ENCODE results near the gene GCSAML.
"Not testable (repeated sequence)": the region's sequence is repeated elsewhere in the genome, so short reads cannot be mapped to it uniquely, and the experiment has no call there.

The GCSAML gene

GRCh38 chr1:247548769-247549182, at the start of gene GCSAML:
Gene GCSAML (plus strand): TSS chr1:247549134. CDS start chr1:247549192, 58 bp downstream.
- DNase-seq (ENCODE audit: low read depth): no peak

GRCh38 chr1:247500865-247501264, 48.1 kb upstream of the GCSAML start:
- DNase-seq (ENCODE audit: low read depth): no peak

DNA sequence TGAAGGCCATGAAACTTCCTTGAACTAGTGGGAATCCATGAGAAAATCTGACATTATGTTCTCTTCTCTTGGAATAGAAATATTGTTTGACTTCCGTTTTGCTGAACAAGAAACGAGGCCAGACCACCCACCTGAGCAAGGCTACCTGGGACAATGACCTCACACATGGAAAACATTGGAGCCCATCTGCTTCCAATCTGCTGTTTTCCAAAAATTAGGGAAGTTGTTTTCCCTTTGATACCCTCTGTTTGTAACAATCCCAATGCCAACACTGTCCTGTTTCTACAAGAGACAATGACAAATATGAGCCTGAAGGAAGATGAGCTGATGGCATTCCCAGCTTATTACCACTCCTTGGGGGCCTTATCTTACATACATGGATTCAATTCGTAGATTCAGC, 42.1 kb upstream of the GCSAML start:
- no peak for DNase-seq (ENCODE audit: low read depth)

GRCh38 chr1:247517795-247518612, 30.9 kb upstream of the GCSAML start:
- DNase-seq (ENCODE audit: low read depth): no peak

DNA sequence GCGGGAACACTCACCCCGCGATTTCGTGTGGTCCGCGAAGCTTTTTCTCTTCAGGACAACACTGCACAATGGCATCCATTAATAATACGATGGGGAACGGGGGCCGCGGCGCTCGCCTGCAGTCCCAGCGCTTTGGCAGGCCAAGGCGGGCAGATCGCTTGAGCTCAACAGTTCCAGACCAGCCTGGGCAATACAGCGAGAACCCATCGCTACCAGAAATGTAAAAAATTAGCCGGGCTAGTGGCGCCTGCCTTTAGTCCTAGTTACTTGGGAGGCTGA, 30.4 kb upstream of the GCSAML start:
- DNase-seq (ENCODE audit: low read depth): no peak

GRCh38 chr1:247521886-247522285, 27.0 kb upstream of the GCSAML start:
- DNase-seq (ENCODE audit: low read depth): not testable (repeated sequence)

- no peak for DNase-seq (ENCODE audit: low read depth)
These were observed 20.0 kb upstream of the GCSAML start for GRCh38 chr1:247528812-247529474.

DNA sequence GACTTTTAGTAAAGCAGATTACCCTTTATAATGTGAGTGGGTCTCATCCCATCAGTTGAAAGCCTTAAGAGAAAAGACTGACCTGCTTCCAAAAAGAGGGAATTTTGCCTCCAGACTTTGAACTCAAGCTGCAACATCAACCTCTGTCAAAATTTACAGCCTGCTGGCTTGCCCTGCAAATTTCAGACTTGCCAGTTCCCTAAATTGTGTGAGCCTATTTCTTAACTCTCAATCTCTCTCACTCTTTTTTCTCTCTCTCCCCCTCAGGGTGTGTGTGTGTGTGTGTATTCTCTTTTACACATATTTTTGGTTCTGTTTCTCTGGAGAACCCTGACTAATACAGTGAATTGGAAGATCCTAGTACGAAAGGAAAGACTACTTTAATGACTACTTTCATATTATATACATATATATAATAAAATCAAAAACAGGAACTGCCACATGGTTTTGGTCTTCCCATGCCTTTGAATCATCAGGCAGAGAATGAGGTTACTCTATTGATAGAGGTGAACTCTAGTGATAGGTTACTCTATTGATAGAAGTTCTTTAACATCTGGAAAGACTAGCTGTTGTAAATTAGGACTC, 19.1 kb upstream of the GCSAML start:
- no peak for DNase-seq (ENCODE audit: low read depth)

GRCh38 chr1:247530785-247531184, 18.1 kb upstream of the GCSAML start:
- no peak for DNase-seq (ENCODE audit: low read depth)

DNA sequence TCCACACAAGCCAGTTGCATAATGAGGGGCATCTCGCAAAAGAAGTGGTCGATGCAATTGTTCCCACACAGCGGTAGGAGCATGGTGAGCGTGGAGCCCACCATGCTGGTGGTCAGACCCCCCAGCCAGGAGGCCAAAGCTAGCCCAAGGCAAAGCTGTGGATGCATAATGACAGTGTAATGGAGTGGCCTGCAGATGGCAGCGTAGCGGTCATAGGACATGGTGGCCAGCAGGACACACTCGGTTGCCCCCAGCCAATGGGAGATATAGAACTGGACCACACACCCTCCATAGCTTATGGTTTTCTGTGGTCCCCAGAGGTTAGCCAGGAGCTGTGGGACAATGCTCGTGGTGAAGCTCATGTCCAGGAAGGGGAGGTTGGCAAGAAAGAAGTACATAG, 17.0 kb upstream of the GCSAML start:
- DNase-seq (ENCODE audit: low read depth): no peak

DNA sequence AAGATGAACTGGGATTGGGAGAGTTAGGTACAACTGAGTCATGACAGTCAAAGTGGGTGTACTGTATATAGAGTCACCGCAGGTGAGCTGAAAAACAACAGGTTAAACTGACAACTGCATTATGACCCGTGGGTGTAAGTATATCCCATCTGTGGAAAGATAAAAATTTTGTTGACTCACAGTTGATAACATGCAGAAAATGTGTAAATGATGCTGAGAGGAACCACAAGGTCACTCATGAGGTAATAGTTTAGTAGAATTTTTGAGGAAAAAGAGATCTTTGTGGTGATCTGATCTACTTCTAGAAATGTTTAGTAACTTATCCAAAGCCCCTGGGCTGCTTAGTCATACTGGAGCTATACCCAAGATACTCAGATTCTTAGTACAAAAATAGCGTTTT, 13.5 kb upstream of the GCSAML start:
- no peak for DNase-seq (ENCODE audit: low read depth)

DNA sequence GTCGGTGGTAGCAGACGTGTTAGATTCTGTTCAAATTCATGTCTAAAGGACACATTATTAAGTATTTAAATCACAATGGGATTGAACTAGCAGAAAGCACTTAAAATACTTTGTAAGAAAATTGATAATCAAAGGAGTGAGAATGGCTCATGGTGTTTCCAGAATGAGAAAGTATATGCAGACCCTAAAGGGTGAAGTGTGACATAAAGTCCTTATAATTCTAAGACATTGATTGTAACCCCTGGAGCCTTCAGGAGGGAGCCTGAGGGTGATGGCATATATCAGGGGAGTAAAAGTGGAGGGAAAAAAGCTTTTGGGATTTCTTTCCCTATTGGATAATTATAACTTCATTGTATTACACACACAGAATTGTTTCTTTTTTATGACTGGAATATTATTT, 12.6 kb upstream of the GCSAML start, which contains the start of gene OR2C3:
TSS of gene OR2C3 (minus strand) at position 101 of the 400 bp plus-strand sequence. CDS start 3,929 bp downstream, outside the sequence.
- DNase-seq (ENCODE audit: low read depth): no peak

DNA sequence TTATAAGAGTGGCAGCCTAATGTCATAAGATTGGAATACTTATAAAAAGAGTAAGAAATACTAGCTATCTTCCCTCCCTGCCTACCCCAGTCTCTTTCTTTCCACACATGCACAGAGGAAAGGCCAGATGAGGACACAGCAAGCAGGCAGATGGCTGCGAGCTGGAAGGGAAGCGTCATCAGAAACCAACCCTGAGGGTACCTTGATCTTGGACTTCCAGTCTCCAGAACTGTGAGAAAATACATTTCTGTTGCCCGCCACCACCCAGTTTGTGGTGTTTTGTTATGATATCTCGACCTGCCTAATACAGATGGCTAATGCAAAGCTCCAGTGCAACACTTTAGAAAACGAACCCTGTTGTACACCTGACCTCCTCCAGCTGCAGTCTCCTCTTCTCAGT, 10.4 kb upstream of the GCSAML start:
- no peak for DNase-seq (ENCODE audit: low read depth)

GRCh38 chr1:247539215-247539614, 9.7 kb upstream of the GCSAML start:
- no peak for DNase-seq (ENCODE audit: low read depth)

GRCh38 chr1:247540581-247540980, 8.4 kb upstream of the GCSAML start:
- no peak for DNase-seq (ENCODE audit: low read depth)

DNA sequence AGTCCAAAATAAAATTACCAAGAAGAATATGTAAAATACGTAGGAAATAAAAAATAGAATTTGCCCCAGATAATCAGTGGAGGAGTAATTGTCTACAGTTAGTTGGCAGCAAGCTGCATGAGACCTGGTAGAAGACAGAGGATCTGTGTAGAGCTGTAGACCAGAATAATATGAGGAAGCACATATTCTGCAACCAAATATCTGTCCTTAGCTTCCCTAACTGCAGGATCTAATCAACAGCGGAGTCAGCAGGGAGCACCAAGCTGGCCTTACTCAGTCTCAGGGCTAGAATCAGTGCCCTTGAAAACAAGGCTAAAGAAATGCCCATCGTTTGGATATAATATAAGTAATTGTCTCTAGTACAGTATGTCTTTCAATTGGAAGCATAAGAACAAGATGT, 6.1 kb upstream of the GCSAML start:
- no peak for DNase-seq (ENCODE audit: low read depth)

DNA sequence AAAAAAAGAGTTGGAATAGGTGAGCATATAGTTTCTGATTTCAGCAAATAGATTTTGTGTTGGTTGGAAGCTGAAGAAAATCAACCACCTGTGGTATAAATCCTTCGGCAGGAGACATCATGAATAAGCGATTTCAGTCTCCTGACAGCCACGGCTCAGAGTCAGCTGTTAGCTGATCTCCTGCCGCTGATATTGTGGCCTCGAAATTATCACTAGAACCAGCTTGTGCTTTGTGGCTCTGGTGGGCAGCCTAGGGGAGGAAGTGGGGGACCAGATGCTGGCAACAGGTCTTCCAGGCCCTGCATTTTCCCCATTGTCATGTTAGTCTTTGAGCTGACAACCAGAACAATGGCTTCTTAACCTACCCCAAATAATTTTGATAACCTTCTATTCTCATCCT, 842 bp upstream of the GCSAML start:
- no peak for DNase-seq (ENCODE audit: low read depth)

DNA sequence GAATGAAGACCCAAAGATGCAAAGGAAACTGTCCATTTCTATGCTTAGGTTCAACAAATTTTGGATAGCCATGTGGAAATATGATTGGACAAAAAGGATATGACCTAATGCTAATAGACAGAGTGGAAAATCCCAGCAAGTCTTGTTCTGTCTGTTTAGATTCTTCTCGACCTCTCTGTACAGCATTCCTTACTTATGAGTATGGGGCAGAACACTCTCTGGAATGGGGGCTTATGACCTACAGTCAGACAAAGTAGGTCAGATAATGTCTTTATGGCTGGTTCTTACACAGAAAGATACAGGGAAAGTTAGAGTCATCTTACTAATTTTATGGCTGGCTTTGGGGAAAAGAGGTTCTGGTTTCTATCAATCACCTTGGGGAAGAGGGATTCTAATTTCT, 2.8 kb downstream of the GCSAML start:
- DNase-seq (ENCODE audit: low read depth): no peak

GRCh38 chr1:247552231-247552630, 3.3 kb downstream of the GCSAML start:
- no peak for DNase-seq (ENCODE audit: low read depth)

- no peak for DNase-seq (ENCODE audit: low read depth)
These were observed 9.2 kb downstream of the GCSAML start for GRCh38 chr1:247557926-247558674.

GRCh38 chr1:247561711-247562110, 12.8 kb downstream of the GCSAML start:
- no peak for DNase-seq (ENCODE audit: low read depth)

GRCh38 chr1:247562198-247562597, 13.3 kb downstream of the GCSAML start:
- no peak for DNase-seq (ENCODE audit: low read depth)

DNA sequence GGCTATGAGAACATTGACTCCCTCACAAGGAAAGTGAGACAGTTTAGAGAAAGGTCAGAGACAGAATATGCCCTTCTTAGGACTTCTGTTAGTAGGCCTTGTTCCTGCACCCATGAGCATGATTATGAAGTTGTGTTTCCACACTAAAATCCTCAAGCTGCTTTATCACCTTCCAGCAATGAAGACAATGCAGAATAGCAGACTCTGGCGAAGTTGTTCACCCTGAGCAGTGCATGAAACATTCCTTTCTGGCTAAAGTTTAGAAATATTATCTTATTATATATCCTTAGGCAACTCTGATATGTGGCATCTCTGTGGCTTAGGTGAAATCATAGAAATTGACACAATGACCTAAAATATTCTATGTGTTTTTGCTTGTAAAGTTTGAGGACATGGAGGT, 25.3 kb downstream of the GCSAML start:
- DNase-seq (ENCODE audit: low read depth): no peak
